GM18508 (cell line): ENCODE measurements around the gene MNT.
A peak's percentile ranks its signal among the peaks of the same experiment; 100 is the strongest.

Experiments used
- ATAC-seq: cut with Tn5 transposase; IDR thresholded peaks from one replicate; pipeline ENCODE4 v1.9.1; 2021; ENCODE audit warnings: moderate number of reproducible peaks; ENCODE audit not compliant: insufficient read depth, unreplicated experiment

Gene MNT

GRCh38 chr17:2336852-2337543 lies 63.9 kb downstream of the MNT start, which contains the start of gene SGSM2:
Gene SGSM2 (plus strand): TSS chr17:2337501. CDS start chr17:2337689, 188 bp downstream.
- no peak for ATAC-seq

GRCh38 chr17:2336215-2336851 lies 64.5 kb downstream of the MNT start, which contains the start of gene TSR1:
Gene TSR1 (minus strand): TSS chr17:2336457. CDS start chr17:2336427, 30 bp downstream.
- peak; percentile 48 for ATAC-seq

GRCh38 chr17:2335726-2336214 lies 65.1 kb downstream of the MNT start:
- no peak for ATAC-seq
